Ectodermal cell (in vitro differentiated cells): ENCODE measurements around the gene PEAR1.
A peak's percentile ranks its signal among the peaks of the same experiment; 100 is the strongest.

Source experiments
- H3K27ac ChIP-seq: 2 replicates; pipeline ENCODE4 v1.7.0; 2013; ENCODE audit warnings: mild to moderate bottlenecking, low read depth, low read length; ENCODE audit not compliant: insufficient read depth, poor library complexity, severe bottlenecking
- H3K27me3 ChIP-seq: 2 replicates; pipeline ENCODE4 v1.7.0; 2013; ENCODE audit warnings: mild to moderate bottlenecking, low read length; ENCODE audit not compliant: insufficient read depth, control insufficient read depth, poor library complexity, severe bottlenecking
- H3K36me3 ChIP-seq: one replicate; pipeline ENCODE4 v1.7.0; 2013; ENCODE audit warnings: low read length; ENCODE audit not compliant: control insufficient read depth, insufficient read depth
- H3K4me1 ChIP-seq: one replicate; pipeline ENCODE4 v1.7.0; 2013; ENCODE audit warnings: low read length; ENCODE audit not compliant: control insufficient read depth, insufficient read depth
- H3K4me3 ChIP-seq: 2 replicates; pipeline ENCODE4 v1.7.0; 2013; ENCODE audit warnings: low read depth, low read length, control low read depth; ENCODE audit not compliant: insufficient read depth
- H3K9me3 ChIP-seq: 2 replicates; pipeline ENCODE4 v1.7.0; 2013; ENCODE audit warnings: mild to moderate bottlenecking, low read length, moderate library complexity; ENCODE audit not compliant: control insufficient read depth
- WGBS, 2 experiments: methylation state at CpG; one replicate each; pipeline ENCODE4 v1.1.7; 2013; ENCODE audit warnings: missing lambda C conversion rate in 2 of 2; 5-methylcytosine and 5-hydroxymethylcytosine counted together

PEAR1 gene

DNA sequence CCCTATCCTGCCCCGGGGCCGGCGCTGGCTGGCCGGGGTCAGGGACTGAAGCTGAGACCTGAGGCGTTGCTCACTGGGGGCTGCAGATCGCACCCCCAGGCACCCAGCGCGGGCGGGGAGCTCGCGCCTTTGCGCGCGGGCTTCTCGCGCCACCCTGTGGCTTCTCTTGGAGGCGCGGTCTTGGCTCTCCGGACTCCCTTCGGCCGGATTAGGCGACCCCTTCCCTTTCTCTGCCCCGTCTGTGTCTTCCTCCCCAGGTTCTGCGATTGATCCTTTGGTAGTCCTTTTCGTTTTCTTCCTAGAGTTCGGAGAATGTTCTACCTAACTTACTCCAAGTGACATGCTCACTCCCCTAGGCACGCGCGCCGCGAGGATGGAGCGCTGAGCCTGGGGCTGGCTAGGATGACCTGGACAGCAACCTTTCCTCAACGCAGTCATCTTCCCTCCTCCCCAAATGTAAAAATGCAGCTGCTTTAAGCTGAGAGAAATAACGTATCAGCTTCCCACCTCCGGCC lies 33.3 kb upstream of the PEAR1 start:
- peak overlapping the region; percentile 31 for H3K4me3 ChIP-seq
- peaks cover 88% of the 10 kb centered on the region for H3K27me3 ChIP-seq
- WGBS, 2 experiments = 0% methylated on average over 35 of the region's 35 CpGs
- no peaks in the 10 kb centered on the region for H3K9me3 ChIP-seq
- H3K27ac ChIP-seq = no peak overlapping the region
- peaks cover 46% of the 10 kb centered on the region for H3K4me1 ChIP-seq
- no peaks in the 10 kb centered on the region for H3K36me3 ChIP-seq

DNA sequence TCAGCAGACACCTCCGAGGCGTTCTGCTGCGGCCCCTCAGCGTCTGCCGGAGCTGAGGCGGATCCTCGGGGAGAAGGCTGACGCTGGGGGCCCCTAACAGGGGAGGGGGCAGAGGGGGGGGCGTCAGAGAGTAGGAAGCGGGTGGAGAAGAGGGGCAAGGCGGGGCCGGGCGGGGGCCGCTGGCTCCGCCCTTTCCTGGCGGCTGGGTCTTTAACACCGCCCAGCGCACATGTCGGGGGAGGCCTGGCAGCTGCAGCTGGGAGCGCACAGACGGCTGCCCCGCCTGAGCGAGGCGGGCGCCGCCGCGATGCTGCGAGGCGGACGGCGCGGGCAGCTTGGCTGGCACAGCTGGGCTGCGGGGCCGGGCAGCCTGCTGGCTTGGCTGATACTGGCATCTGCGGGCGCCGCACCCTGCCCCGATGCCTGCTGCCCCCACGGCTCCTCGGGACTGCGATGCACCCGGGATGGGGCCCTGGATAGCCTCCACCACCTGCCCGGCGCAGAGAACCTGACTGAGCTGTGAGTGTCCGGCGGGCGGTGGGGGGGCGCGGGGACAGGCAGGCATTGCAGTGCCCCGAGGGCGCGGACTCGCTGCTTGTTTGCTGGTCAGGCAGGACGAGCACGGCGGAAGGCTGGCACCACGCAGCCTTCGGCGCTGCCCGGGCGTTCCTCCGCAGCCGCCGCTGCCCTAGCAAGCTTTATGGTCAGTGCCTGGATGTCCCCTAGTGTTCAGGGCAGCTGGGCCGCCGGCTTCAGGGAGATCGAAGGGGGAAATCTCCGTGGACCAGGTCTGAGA lies 32.7 kb upstream of the PEAR1 start, which contains the start of gene NTRK1:
Gene NTRK1 (plus strand): TSS at position 238 of the 796 bp plus-strand sequence. CDS start 70 bp downstream, at position 308.
- 5 to 7% methylated on average over 69 of the region's 69 CpGs for WGBS, 2 experiments
- Histone ChIP-seq H3K27me3 (peaks cover 92% of the 10 kb centered on the region), H3K27ac (no peak within 1 kb of the TSS), H3K9me3 (no peaks in the 10 kb centered on the region), H3K4me3 (peak within 1 kb of the TSS; percentile 31), H3K36me3 (no peaks in the 10 kb centered on the region), H3K4me1 (peaks cover 52% of the 10 kb centered on the region)

DNA sequence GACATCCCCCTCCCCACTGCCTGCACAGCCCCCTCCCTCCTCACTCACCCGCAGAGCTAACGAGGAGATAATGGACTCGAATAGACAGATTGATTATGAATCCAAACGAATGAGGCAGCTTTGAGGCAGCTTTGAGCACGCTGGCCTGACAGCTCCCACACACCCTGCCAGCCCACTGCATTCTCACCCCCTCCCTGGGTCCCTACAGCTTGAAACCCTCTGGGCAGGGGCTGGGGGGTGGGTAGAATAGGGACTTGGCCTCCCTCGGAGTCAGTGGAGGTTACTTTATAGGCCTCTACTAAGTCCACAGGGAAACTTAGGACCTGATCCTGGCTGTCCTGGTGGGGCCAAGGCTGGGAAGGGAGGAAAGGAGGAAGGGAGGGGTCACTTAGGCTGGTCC lies 30.9 kb upstream of the PEAR1 start:
- peaks cover 76% of the 10 kb centered on the region for H3K27me3 ChIP-seq

DNA sequence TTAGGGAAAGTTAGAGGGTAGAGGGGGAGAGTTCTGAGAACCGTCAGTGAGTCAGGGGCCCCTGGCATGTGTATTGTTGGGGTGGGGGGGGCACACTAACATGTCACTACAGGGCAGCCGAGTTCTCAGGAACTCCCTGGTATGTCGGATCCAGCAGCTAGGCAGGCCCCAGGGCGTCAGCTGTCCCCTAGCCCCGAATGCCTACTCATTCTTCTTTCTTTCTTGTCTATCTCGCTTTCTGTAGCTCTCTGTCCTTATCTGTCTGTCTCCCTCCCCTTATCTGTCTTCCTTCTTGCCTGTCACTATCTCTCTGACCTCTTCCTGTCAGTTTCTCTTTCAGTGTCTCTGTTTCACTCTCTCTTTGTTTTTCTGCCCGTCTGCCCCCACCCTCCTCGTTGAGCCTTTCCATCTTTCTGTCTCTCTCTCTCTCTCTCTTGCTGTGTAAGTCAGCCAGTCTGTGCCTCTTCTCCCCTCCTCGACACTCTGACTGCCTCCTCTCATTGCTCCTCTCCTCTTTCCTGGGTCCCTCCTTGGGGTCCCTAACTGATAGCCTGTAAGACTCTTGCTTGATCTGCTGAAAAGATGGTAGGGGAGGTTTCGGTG lies 30.4 kb upstream of the PEAR1 start:
- peaks cover 57% of the 10 kb centered on the region for H3K4me1 ChIP-seq
- H3K27me3 ChIP-seq = peaks cover 71% of the 10 kb centered on the region
- no peak overlapping the region for H3K27ac ChIP-seq
- H3K36me3 ChIP-seq = no peaks in the 10 kb centered on the region
- no peaks in the 10 kb centered on the region for H3K9me3 ChIP-seq
- H3K4me3 ChIP-seq = no peak overlapping the region
- 45 to 50% methylated on average over 10 of the region's 10 CpGs for WGBS, 2 experiments

More for the DNA sequence above, 30.9 kb upstream of the PEAR1 start:
- no peaks in the 10 kb centered on the region for H3K36me3 ChIP-seq
- WGBS, 2 experiments = 80 to 85% methylated on average over 6 of the region's 6 CpGs
- H3K9me3 ChIP-seq = no peaks in the 10 kb centered on the region
- no peak overlapping the region for H3K4me3 ChIP-seq
- H3K4me1 ChIP-seq = peaks cover 62% of the 10 kb centered on the region
- no peak overlapping the region for H3K27ac ChIP-seq

DNA sequence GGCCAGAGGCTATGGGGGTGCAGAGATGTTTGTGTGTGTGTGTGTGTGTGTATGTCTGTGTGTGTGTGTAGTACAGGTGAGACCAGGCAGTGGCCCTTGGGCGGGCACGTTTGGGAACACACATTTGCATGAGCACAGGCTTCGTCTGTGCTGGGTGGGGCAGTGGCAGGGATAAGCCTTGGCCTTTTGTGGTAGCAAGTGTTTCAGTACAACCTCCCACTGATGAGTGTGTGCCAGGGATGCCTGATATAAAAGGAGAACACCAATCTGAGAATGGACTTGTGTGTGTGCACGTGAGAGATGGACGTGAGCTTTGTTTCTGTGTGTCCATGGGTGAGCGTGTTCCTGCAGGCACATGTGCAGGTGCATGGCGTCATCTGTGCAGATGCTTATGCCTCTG lies 29.9 kb upstream of the PEAR1 start:
- H3K4me1 ChIP-seq = peaks cover 52% of the 10 kb centered on the region
- no peaks in the 10 kb centered on the region for H3K36me3 ChIP-seq
- WGBS, 2 experiments = 77 to 79% methylated on average over 7 of the region's 7 CpGs
- H3K27me3 ChIP-seq = peaks cover 66% of the 10 kb centered on the region
- H3K4me3 ChIP-seq = no peak overlapping the region
- no peaks in the 10 kb centered on the region for H3K9me3 ChIP-seq
- H3K27ac ChIP-seq = no peak overlapping the region

DNA sequence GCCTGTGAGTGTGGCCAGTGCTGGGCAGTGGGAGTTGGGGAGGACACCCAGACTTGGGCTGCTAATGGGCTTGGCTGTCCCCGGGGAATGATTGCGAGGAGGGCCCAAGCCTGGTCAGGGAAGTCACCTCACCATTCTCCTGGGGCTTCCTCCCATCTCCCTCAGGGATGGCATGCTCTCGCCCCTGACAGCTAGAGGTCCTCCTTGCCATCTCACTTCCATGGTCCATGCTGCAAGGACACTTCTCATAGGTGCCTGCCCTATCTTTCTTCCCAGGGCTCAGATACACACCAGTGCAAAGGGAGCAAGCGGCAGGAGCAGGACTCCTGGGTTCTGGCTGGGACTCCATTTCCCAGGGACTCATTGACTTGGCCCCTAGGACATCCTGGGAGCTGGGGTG lies 28.7 kb upstream of the PEAR1 start:
- 82 to 88% methylated on average over 4 of the region's 4 CpGs for WGBS, 2 experiments
- H3K27me3 ChIP-seq = peaks cover 54% of the 10 kb centered on the region

DNA sequence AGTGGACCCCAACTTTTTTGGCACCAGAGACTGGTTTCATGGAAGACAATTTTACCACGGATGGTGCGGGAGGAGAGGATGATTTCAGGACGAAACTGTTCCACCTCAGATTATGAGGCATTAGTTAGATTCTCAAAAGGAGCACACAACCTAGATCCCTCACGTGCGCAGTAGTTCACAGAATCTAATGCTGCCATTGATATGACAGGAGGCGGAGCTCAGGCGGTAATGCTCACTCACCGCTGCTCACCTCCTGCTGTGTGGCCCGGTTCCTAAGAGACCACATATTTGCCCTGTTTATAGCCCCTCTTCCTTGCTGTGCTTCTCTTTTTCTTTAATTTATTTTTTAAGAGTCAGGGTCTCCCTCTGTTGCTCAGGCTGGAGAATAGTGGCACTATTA lies 28.3 kb upstream of the PEAR1 start:
- no peak overlapping the region for H3K27ac ChIP-seq
- peaks cover 49% of the 10 kb centered on the region for H3K27me3 ChIP-seq
- no peaks in the 10 kb centered on the region for H3K36me3 ChIP-seq
- H3K9me3 ChIP-seq = no peaks in the 10 kb centered on the region
- H3K4me3 ChIP-seq = no peak overlapping the region
- H3K4me1 ChIP-seq = peaks cover 40% of the 10 kb centered on the region
- 67 to 68% methylated on average over 9 of the region's 9 CpGs for WGBS, 2 experiments

More for the DNA sequence above, 28.7 kb upstream of the PEAR1 start:
- Histone ChIP-seq H3K27ac (no peak overlapping the region), H3K4me3 (no peak overlapping the region), H3K4me1 (peaks cover 43% of the 10 kb centered on the region), H3K36me3 (no peaks in the 10 kb centered on the region), H3K9me3 (no peaks in the 10 kb centered on the region)

DNA sequence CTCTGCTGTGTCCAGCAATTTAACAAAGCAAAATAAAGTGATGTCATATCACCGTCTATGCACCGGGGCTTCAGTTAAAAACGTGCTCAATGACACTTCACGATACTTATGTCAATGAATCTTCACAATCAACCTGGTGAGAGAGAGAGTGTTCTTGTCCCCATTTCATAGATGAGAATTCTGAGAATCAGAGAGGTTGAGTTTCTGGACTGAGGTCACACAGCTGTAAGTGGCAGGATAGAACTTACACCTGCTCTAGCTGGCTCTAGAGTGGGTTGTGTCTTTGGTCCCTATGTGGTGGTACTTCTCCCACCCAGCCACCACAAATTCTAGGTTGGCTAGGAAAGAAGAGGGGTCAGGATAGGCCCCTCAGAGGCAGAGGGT lies 27.7 kb upstream of the PEAR1 start:
- no peaks in the 10 kb centered on the region for H3K36me3 ChIP-seq
- peaks cover 44% of the 10 kb centered on the region for H3K27me3 ChIP-seq
- WGBS, 2 experiments = 83% methylated on average over 4 of the region's 4 CpGs
- no peak overlapping the region for H3K27ac ChIP-seq
- H3K4me3 ChIP-seq = no peak overlapping the region
- H3K9me3 ChIP-seq = no peaks in the 10 kb centered on the region
- H3K4me1 ChIP-seq = peaks cover 36% of the 10 kb centered on the region

DNA sequence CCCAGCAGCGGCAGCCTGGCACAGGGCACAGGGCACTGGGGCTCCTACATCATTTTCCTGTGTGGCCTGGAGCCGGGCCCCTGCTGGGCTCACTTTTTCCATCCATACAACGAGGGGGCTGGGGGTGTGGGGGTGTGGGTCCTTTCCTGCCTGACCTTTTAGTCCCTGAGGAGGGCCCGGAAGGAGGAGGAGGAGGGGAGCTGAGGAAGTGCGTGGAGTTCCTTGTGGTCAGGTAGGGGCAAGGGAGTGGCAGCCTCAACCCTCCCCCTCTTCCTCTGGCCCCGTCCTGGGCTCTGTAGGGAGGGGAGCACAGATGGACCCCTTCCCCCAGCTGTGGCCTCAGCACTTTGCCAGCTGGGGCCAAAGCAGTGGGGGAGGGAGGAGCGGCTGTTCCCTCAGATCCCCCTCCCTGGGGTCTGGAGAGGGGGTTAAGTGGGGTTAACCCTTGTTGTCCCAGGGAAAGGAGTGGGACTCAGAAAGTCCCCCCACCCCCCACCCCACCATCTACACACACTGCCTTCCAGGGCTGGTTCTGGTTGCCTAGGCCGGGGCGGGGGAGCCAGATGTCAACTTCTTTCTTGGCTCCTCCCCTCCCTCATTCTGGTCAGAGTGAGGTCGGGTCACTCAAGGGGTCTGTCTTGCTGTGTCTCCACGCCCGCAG lies 27.1 kb upstream of the PEAR1 start:
- WGBS, 2 experiments = 29 to 40% methylated on average over 11 of the region's 12 CpGs
- no peak overlapping the region for H3K4me3 ChIP-seq
- peaks cover 38% of the 10 kb centered on the region for H3K27me3 ChIP-seq
- no peaks in the 10 kb centered on the region for H3K36me3 ChIP-seq
- H3K9me3 ChIP-seq = no peaks in the 10 kb centered on the region
- peaks cover 36% of the 10 kb centered on the region for H3K4me1 ChIP-seq
- H3K27ac ChIP-seq = no peak overlapping the region

DNA sequence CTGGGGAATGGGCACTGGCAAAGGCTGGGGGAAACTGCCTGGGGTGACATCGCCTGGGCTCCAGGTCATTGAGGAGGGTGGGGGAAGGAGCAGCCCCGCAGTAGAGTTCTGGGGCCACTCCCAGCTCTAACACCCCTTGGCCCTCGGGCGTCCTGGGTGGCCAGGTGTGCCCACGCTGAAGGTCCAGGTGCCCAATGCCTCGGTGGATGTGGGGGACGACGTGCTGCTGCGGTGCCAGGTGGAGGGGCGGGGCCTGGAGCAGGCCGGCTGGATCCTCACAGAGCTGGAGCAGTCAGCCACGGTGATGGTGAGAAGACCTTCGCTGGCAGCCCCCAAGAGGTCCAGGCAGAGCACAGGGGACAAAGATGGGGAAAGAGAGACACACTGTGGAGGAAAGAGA lies 25.2 kb upstream of the PEAR1 start:
- H3K4me1 ChIP-seq = peaks cover 27% of the 10 kb centered on the region
- WGBS, 2 experiments = 75 to 77% methylated on average over 13 of the region's 13 CpGs
- no peaks in the 10 kb centered on the region for H3K36me3 ChIP-seq
- H3K9me3 ChIP-seq = no peaks in the 10 kb centered on the region
- H3K27ac ChIP-seq = no peak overlapping the region
- H3K27me3 ChIP-seq = peaks cover 19% of the 10 kb centered on the region
- H3K4me3 ChIP-seq = no peak overlapping the region
